Subcutaneous adipose tissue (tissue), 4 donors: ENCODE measurements around the gene C1orf53. TPM values are rescaled to one million over a fixed set of nuclear protein-coding genes. Genes with fewer than 3 reads are reported as not detected.

Source experiments
- total RNA-seq, 4 donors: library from RNA; depleted of rRNA; stranded (reverse); fragments of >200 nt; gene quantifications; one replicate each; pipeline ENCODE4 v1.1.0, GENCODE V29; 2016
- TF ChIP-seq, protein P1 (sequence below): fragments of 450-650 bp; IDR thresholded peaks from one replicate; pipeline ENCODE4 v1.5.1; 2016; ENCODE audit warnings: low read depth, mild to moderate bottlenecking, control low read depth, antibody characterized with exemption, moderate library complexity

C1orf53 gene
- total RNA-seq, 4 donors from 2014 or later: 3.7 to 8.5 (median 7.0) TPM

- TF ChIP-seq, protein P1, sequence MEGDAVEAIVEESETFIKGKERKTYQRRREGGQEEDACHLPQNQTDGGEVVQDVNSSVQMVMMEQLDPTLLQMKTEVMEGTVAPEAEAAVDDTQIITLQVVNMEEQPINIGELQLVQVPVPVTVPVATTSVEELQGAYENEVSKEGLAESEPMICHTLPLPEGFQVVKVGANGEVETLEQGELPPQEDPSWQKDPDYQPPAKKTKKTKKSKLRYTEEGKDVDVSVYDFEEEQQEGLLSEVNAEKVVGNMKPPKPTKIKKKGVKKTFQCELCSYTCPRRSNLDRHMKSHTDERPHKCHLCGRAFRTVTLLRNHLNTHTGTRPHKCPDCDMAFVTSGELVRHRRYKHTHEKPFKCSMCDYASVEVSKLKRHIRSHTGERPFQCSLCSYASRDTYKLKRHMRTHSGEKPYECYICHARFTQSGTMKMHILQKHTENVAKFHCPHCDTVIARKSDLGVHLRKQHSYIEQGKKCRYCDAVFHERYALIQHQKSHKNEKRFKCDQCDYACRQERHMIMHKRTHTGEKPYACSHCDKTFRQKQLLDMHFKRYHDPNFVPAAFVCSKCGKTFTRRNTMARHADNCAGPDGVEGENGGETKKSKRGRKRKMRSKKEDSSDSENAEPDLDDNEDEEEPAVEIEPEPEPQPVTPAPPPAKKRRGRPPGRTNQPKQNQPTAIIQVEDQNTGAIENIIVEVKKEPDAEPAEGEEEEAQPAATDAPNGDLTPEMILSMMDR: no peak
Observed at GRCh38 chr1:197944485-197944884, 42.1 kb downstream of the C1orf53 start.

GRCh38 chr1:197948926-197949899, 46.8 kb downstream of the C1orf53 start:
- TF ChIP-seq, protein P1: no peak

GRCh38 chr1:197951089-197951488, 48.7 kb downstream of the C1orf53 start:
- TF ChIP-seq, protein P1: no peak

DNA sequence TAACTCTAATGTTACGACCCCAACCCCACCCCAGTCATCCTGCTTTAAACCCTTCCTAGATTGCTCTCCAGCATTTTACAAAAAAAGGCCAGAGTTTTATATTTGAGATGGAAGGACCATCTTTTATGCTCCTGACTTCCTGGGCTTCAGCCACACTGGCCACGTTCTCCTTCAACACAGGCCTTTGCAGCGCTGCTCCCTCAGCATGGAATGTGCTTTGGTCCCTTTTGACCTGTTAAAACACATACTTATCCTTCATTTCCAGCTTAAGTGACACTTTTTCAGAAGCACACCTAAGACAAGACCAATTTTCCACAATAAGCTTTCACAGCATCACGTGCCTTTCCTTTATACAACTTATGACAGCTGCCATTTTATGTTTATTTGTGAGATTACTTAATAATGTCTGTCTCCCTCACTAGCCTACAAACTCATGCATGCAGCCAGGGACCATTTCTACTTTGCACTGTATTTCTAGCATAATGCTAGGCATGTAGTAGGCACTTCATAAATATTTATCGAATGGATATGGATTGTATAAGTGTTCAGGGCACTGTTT, 49.3 kb downstream of the C1orf53 start:
- TF ChIP-seq, protein P1: no peak

- TF ChIP-seq, protein P1: no peak
Observed at GRCh38 chr1:197954718-197955418, 52.4 kb downstream of the C1orf53 start.

DNA sequence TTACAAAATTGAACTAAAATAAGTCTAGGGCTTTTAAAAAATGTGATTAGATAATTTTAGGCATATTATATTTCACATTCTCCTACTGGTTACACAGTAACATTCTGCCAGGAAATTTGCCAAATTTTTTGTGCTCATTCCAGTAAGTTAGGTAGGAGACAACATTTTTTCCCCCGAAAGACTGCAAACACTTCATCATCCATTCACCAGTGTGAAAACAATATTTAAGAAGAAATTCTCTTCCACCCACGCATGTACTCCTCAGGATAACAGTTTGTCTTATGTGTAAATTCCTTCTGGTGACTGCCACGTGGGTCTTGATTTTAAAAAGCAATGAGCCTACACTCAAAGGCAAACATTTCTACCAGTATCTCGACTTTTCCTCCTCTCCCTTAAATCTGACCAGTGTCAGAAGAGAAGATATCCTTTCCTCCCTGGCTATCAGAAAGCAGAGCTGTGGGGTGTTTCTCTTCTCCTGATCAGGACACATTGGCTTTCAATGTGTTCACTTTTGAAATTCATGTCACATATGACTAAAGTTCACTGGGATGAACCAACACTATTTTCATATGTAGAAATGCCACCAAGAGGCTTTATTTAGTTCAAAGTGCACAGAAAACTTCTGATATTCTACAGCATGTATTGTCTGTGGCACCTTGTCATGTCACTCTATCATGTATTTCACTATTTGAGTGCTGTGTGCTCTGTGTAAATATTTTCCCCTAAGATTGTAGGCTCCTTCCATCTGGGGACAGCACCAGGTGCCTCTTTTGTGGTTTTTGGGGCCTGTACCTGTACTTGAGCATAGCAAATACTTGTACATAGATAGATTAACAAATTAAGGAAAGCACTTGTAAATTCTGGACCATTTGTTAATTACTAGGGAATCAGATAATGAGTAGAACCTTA, 53.3 kb downstream of the C1orf53 start:
- TF ChIP-seq, protein P1: no peak

Other genes with a start within 250 kb of the C1orf53 start
- 10 to 100 TPM; 12.4 to 27.5 (median 15.9) TPM for gene DENND1B, start 127.2 kb upstream of the C1orf53 start, total RNA-seq
- not detected for gene LHX9, start 14.7 kb downstream of the C1orf53 start, total RNA-seq